Measurements from ENCODE around the gene C2CD4D.
"Not testable (repeated sequence)": the region's sequence is repeated elsewhere in the genome, so short reads cannot be mapped to it uniquely, and the experiment has no call there.

Gene C2CD4D

GRCh38 chr1:151875419-151876097 lies 35.9 kb upstream of the C2CD4D start:
- H3K4me1 ChIP-seq (ENCODE audit: control insufficient read depth in 5 of 5, insufficient read depth in 5 of 5, low read length in 5 of 5) = no peaks in the 10 kb centered on the region
- H3K4me3 ChIP-seq (ENCODE audit: low read depth in 1 of 5, low read length in 5 of 5) = no peak overlapping the region

GRCh38 chr1:151872776-151873175 lies 33.2 kb upstream of the C2CD4D start:
- not testable (repeated sequence) for H3K4me3 ChIP-seq (ENCODE audit: low read depth in 1 of 5, low read length in 5 of 5); H3K27me3 ChIP-seq (ENCODE audit: control insufficient read depth in 5 of 5, insufficient read depth in 4 of 5, low read length in 5 of 5); H3K9ac ChIP-seq (ENCODE audit: low read length in 5 of 5); H3K9me3 ChIP-seq (ENCODE audit: control insufficient read depth in 5 of 5, low read length in 5 of 5); H3K27ac ChIP-seq (ENCODE audit: low read depth, low read length); H3K4me1 ChIP-seq (ENCODE audit: control insufficient read depth in 5 of 5, insufficient read depth in 5 of 5, low read length in 5 of 5)
- peaks cover 8 to 25% (median 13%) of the 10 kb centered on the region in 5 donors for H3K36me3 ChIP-seq (ENCODE audit: control insufficient read depth in 5 of 5, insufficient read depth in 5 of 5, low read length in 5 of 5)

More at GRCh38 chr1:151875419-151876097, 35.9 kb upstream of the C2CD4D start:
- Histone ChIP-seq H3K9ac (ENCODE audit: low read length in 5 of 5) (no peak overlapping the region), H3K36me3 (ENCODE audit: control insufficient read depth in 5 of 5, insufficient read depth in 5 of 5, low read length in 5 of 5) (peaks cover 8 to 28% (median 13%) of the 10 kb centered on the region in 5 donors), H3K27ac (ENCODE audit: low read depth, low read length) (no peak overlapping the region), H3K27me3 (ENCODE audit: control insufficient read depth in 5 of 5, insufficient read depth in 4 of 5, low read length in 5 of 5) (no peaks in the 10 kb centered on the region), H3K9me3 (ENCODE audit: control insufficient read depth in 5 of 5, low read length in 5 of 5) (no peaks in the 10 kb centered on the region)

- H3K4me3 ChIP-seq (ENCODE audit: low read depth in 1 of 5, low read length in 5 of 5) = no peak overlapping the region
These were observed 31.8 kb upstream of the C2CD4D start for GRCh38 chr1:151871284-151872030.

GRCh38 chr1:151868486-151868885 lies 28.9 kb upstream of the C2CD4D start:
- no peak overlapping the region for H3K4me3 ChIP-seq (ENCODE audit: low read depth in 1 of 5, low read length in 5 of 5)
- no peaks in the 10 kb centered on the region for H3K27me3 ChIP-seq (ENCODE audit: control insufficient read depth in 5 of 5, insufficient read depth in 4 of 5, low read length in 5 of 5)
- no peaks in the 10 kb centered on the region for H3K9me3 ChIP-seq (ENCODE audit: control insufficient read depth in 5 of 5, low read length in 5 of 5)
- H3K9ac ChIP-seq (ENCODE audit: low read length in 5 of 5) = no peak overlapping the region
- H3K4me1 ChIP-seq (ENCODE audit: control insufficient read depth in 5 of 5, insufficient read depth in 5 of 5, low read length in 5 of 5) = peaks cover 0 to 27% (median 22%) of the 10 kb centered on the region in 5 donors
- H3K27ac ChIP-seq (ENCODE audit: low read depth, low read length) = no peak overlapping the region
- peaks cover 0 to 6% (median under 1%) of the 10 kb centered on the region in 5 donors for H3K36me3 ChIP-seq (ENCODE audit: control insufficient read depth in 5 of 5, insufficient read depth in 5 of 5, low read length in 5 of 5)

More at GRCh38 chr1:151871284-151872030, 31.8 kb upstream of the C2CD4D start:
- Histone ChIP-seq H3K36me3 (ENCODE audit: control insufficient read depth in 5 of 5, insufficient read depth in 5 of 5, low read length in 5 of 5) (peaks cover 8 to 20% (median 13%) of the 10 kb centered on the region in 5 donors), H3K9me3 (ENCODE audit: control insufficient read depth in 5 of 5, low read length in 5 of 5) (no peaks in the 10 kb centered on the region), H3K27me3 (ENCODE audit: control insufficient read depth in 5 of 5, insufficient read depth in 4 of 5, low read length in 5 of 5) (no peaks in the 10 kb centered on the region), H3K9ac (ENCODE audit: low read length in 5 of 5) (no peak overlapping the region), H3K4me1 (ENCODE audit: control insufficient read depth in 5 of 5, insufficient read depth in 5 of 5, low read length in 5 of 5) (peaks cover 0 to 14% (median 12%) of the 10 kb centered on the region in 5 donors), H3K27ac (ENCODE audit: low read depth, low read length) (no peak overlapping the region)

- peaks cover 0 to 2% (median 0%) of the 10 kb centered on the region in 5 donors for H3K36me3 ChIP-seq (ENCODE audit: control insufficient read depth in 5 of 5, insufficient read depth in 5 of 5, low read length in 5 of 5)
These were observed 28.3 kb upstream of the C2CD4D start for GRCh38 chr1:151867765-151868411.

GRCh38 chr1:151867321-151867720 lies 27.7 kb upstream of the C2CD4D start:
- H3K9ac ChIP-seq (ENCODE audit: low read length in 5 of 5) = no peak overlapping the region
- no peaks in the 10 kb centered on the region for H3K36me3 ChIP-seq (ENCODE audit: control insufficient read depth in 5 of 5, insufficient read depth in 5 of 5, low read length in 5 of 5)
- no peaks in the 10 kb centered on the region for H3K9me3 ChIP-seq (ENCODE audit: control insufficient read depth in 5 of 5, low read length in 5 of 5)
- no peaks in the 10 kb centered on the region for H3K27me3 ChIP-seq (ENCODE audit: control insufficient read depth in 5 of 5, insufficient read depth in 4 of 5, low read length in 5 of 5)
- H3K27ac ChIP-seq (ENCODE audit: low read depth, low read length) = no peak overlapping the region
- peaks cover 0 to 30% (median 22%) of the 10 kb centered on the region in 5 donors for H3K4me1 ChIP-seq (ENCODE audit: control insufficient read depth in 5 of 5, insufficient read depth in 5 of 5, low read length in 5 of 5)
- no peak overlapping the region for H3K4me3 ChIP-seq (ENCODE audit: low read depth in 1 of 5, low read length in 5 of 5)

More at GRCh38 chr1:151867765-151868411, 28.3 kb upstream of the C2CD4D start:
- Histone ChIP-seq H3K9me3 (ENCODE audit: control insufficient read depth in 5 of 5, low read length in 5 of 5) (no peaks in the 10 kb centered on the region), H3K9ac (ENCODE audit: low read length in 5 of 5) (no peak overlapping the region), H3K27ac (ENCODE audit: low read depth, low read length) (no peak overlapping the region), H3K4me3 (ENCODE audit: low read depth in 1 of 5, low read length in 5 of 5) (no peak overlapping the region), H3K27me3 (ENCODE audit: control insufficient read depth in 5 of 5, insufficient read depth in 4 of 5, low read length in 5 of 5) (no peaks in the 10 kb centered on the region), H3K4me1 (ENCODE audit: control insufficient read depth in 5 of 5, insufficient read depth in 5 of 5, low read length in 5 of 5) (peaks cover 0 to 27% (median 22%) of the 10 kb centered on the region in 5 donors)

GRCh38 chr1:151864411-151864810 lies 24.8 kb upstream of the C2CD4D start:
- no peaks in the 10 kb centered on the region for H3K27me3 ChIP-seq (ENCODE audit: control insufficient read depth in 5 of 5, insufficient read depth in 4 of 5, low read length in 5 of 5)
- H3K9me3 ChIP-seq (ENCODE audit: control insufficient read depth in 5 of 5, low read length in 5 of 5) = no peaks in the 10 kb centered on the region
- no peaks in the 10 kb centered on the region for H3K36me3 ChIP-seq (ENCODE audit: control insufficient read depth in 5 of 5, insufficient read depth in 5 of 5, low read length in 5 of 5)
- no peak overlapping the region for H3K27ac ChIP-seq (ENCODE audit: low read depth, low read length)
- H3K4me1 ChIP-seq (ENCODE audit: control insufficient read depth in 5 of 5, insufficient read depth in 5 of 5, low read length in 5 of 5) = peaks cover 0 to 30% (median 22%) of the 10 kb centered on the region in 5 donors
- no peak overlapping the region for H3K9ac ChIP-seq (ENCODE audit: low read length in 5 of 5)
- H3K4me3 ChIP-seq (ENCODE audit: low read depth in 1 of 5, low read length in 5 of 5) = no peak overlapping the region

- no peak overlapping the region for H3K9ac ChIP-seq (ENCODE audit: low read length in 5 of 5)
These were observed 23.0 kb upstream of the C2CD4D start for GRCh38 chr1:151862604-151863003.

GRCh38 chr1:151860504-151861187 lies 21.0 kb upstream of the C2CD4D start:
- H3K4me3 ChIP-seq (ENCODE audit: low read depth in 1 of 5, low read length in 5 of 5) = no peak overlapping the region
- no peaks in the 10 kb centered on the region for H3K27me3 ChIP-seq (ENCODE audit: control insufficient read depth in 5 of 5, insufficient read depth in 4 of 5, low read length in 5 of 5)
- no peak overlapping the region for H3K9ac ChIP-seq (ENCODE audit: low read length in 5 of 5)
- H3K4me1 ChIP-seq (ENCODE audit: control insufficient read depth in 5 of 5, insufficient read depth in 5 of 5, low read length in 5 of 5) = peaks cover 3 to 29% (median 9%) of the 10 kb centered on the region in 5 donors
- H3K36me3 ChIP-seq (ENCODE audit: control insufficient read depth in 5 of 5, insufficient read depth in 5 of 5, low read length in 5 of 5) = no peaks in the 10 kb centered on the region
- H3K27ac ChIP-seq (ENCODE audit: low read depth, low read length) = no peak overlapping the region
- no peaks in the 10 kb centered on the region for H3K9me3 ChIP-seq (ENCODE audit: control insufficient read depth in 5 of 5, low read length in 5 of 5)

More at GRCh38 chr1:151862604-151863003, 23.0 kb upstream of the C2CD4D start:
- Histone ChIP-seq H3K27me3 (ENCODE audit: control insufficient read depth in 5 of 5, insufficient read depth in 4 of 5, low read length in 5 of 5) (no peaks in the 10 kb centered on the region), H3K27ac (ENCODE audit: low read depth, low read length) (no peak overlapping the region), H3K4me3 (ENCODE audit: low read depth in 1 of 5, low read length in 5 of 5) (no peak overlapping the region), H3K36me3 (ENCODE audit: control insufficient read depth in 5 of 5, insufficient read depth in 5 of 5, low read length in 5 of 5) (no peaks in the 10 kb centered on the region), H3K9me3 (ENCODE audit: control insufficient read depth in 5 of 5, low read length in 5 of 5) (no peaks in the 10 kb centered on the region), H3K4me1 (ENCODE audit: control insufficient read depth in 5 of 5, insufficient read depth in 5 of 5, low read length in 5 of 5) (peaks cover 0 to 33% (median 15%) of the 10 kb centered on the region in 5 donors)
